ENCODE data around the gene PSME4.
"Not testable (repeated sequence)": the region's sequence is repeated elsewhere in the genome, so short reads cannot be mapped to it uniquely, and the experiment has no call there.

The PSME4 gene

GRCh38 chr2:53841651-53842050 lies 129.1 kb downstream of the PSME4 start:
- not testable (repeated sequence) for DNase-seq

GRCh38 chr2:53840580-53840979 lies 130.2 kb downstream of the PSME4 start:
- DNase-seq, result no peak

GRCh38 chr2:53829980-53830290 lies 140.9 kb downstream of the PSME4 start:
- not testable (repeated sequence) for DNase-seq

GRCh38 chr2:53829273-53829979 lies 141.4 kb downstream of the PSME4 start:
- no peak for DNase-seq

GRCh38 chr2:53828331-53828730 lies 142.5 kb downstream of the PSME4 start:
- DNase-seq, result no peak

GRCh38 chr2:53827398-53828175 lies 143.2 kb downstream of the PSME4 start:
- no peak for DNase-seq

GRCh38 chr2:53826587-53827397 lies 144.0 kb downstream of the PSME4 start:
- no peak for DNase-seq

GRCh38 chr2:53826030-53826410 lies 144.8 kb downstream of the PSME4 start:
- DNase-seq, result no peak

GRCh38 chr2:53823639-53824038 lies 147.2 kb downstream of the PSME4 start:
- not testable (repeated sequence) for DNase-seq

GRCh38 chr2:53821810-53822209 lies 149.0 kb downstream of the PSME4 start:
- no peak for DNase-seq

GRCh38 chr2:53820711-53821110 lies 150.1 kb downstream of the PSME4 start:
- no peak for DNase-seq

- DNase-seq, result no peak
Measured at GRCh38 chr2:53820048-53820447, 150.7 kb downstream of the PSME4 start.

GRCh38 chr2:53819634-53820033 lies 151.2 kb downstream of the PSME4 start:
- no peak for DNase-seq

GRCh38 chr2:53818854-53819435 lies 151.8 kb downstream of the PSME4 start:
- no peak for DNase-seq
